GM19193 (cell line): Measurements from ENCODE around the gene RASA3.

ENCODE experiments used
- POLR2A ChIP-seq: IDR thresholded peaks from 4 replicates; pipeline ENCODE4 v1.6.1; 2011; ENCODE audit not compliant: insufficient read depth, insufficient read length; ENCODE audit errors: extremely low read depth

RASA3 gene

GRCh38 chr13:114007566-114007965, 124.9 kb downstream of the RASA3 start:
- TF ChIP-seq POLR2A, result no peak

- TF ChIP-seq POLR2A, result no peak
Measured at GRCh38 chr13:114005206-114005724, 127.2 kb downstream of the RASA3 start.

- TF ChIP-seq POLR2A, result no peak
Measured at GRCh38 chr13:114004420-114005205, 127.8 kb downstream of the RASA3 start.

- TF ChIP-seq POLR2A, result no peak
Measured at GRCh38 chr13:114002771-114003321, 129.6 kb downstream of the RASA3 start.

GRCh38 chr13:114002009-114002544, 130.3 kb downstream of the RASA3 start:
- TF ChIP-seq POLR2A, result no peak

- no peak for TF ChIP-seq POLR2A
Measured at GRCh38 chr13:114001331-114002008, 131.0 kb downstream of the RASA3 start.

GRCh38 chr13:114000151-114001040, 132.0 kb downstream of the RASA3 start:
- no peak for TF ChIP-seq POLR2A

GRCh38 chr13:113999618-113999910, 132.9 kb downstream of the RASA3 start:
- no peak for TF ChIP-seq POLR2A

GRCh38 chr13:113998781-113999617, 133.4 kb downstream of the RASA3 start:
- TF ChIP-seq POLR2A, result no peak

GRCh38 chr13:113997845-113998751, 134.3 kb downstream of the RASA3 start:
- no peak for TF ChIP-seq POLR2A

- no peak for TF ChIP-seq POLR2A
Measured at GRCh38 chr13:113996912-113997745, 135.3 kb downstream of the RASA3 start.
